Erythroblast (primary cell): ENCODE results near the gene KRTAP10-3.

Experiments used
- GATA1 ChIP-seq: IDR thresholded peaks from 2 replicates; pipeline ENCODE4 v1.6.1; 2011; ENCODE audit warnings: low read depth, mild to moderate bottlenecking, control low read depth, low read length, moderate library complexity
- POLR2A ChIP-seq: IDR thresholded peaks from 2 replicates; pipeline ENCODE4 v1.6.1; 2011; ENCODE audit warnings: mild to moderate bottlenecking, low read length

GRCh38 chr21:44564099-44564498 lies 5.5 kb upstream of the KRTAP10-3 start:
- TF ChIP-seq GATA1 (no peak), POLR2A (no peak)
